HEK293T (cell line): ENCODE data around the gene BLVRB.
"Not testable (repeated sequence)": the region's sequence is repeated elsewhere in the genome, so short reads cannot be mapped to it uniquely, and the experiment has no call there.

ENCODE experiments used
- ARNT ChIP-seq: fragments of 450-650 bp; IDR thresholded peaks from 2 replicates; pipeline ENCODE4 v1.6.1; 2017; ENCODE audit warnings: mild to moderate bottlenecking
- BHLHE40 ChIP-seq: fragments of 450-650 bp; IDR thresholded peaks from 2 replicates; pipeline ENCODE4 v1.6.1; 2016; ENCODE audit warnings: mild to moderate bottlenecking, moderate library complexity, borderline replicate concordance
- CTBP1 ChIP-seq: fragments of 450-650 bp; IDR thresholded peaks from 2 replicates; pipeline ENCODE4 v1.6.1; 2016; ENCODE audit warnings: borderline replicate concordance
- ELF4 ChIP-seq: fragments of 450-650 bp; IDR thresholded peaks from 2 replicates; pipeline ENCODE4 v1.6.1; 2017; ENCODE audit warnings: antibody characterized with exemption
- FOXA1 ChIP-seq: fragments of 450-650 bp; IDR thresholded peaks from 2 replicates; pipeline ENCODE4 v1.6.1; 2016; ENCODE audit warnings: mild to moderate bottlenecking
- FOXK2 ChIP-seq: fragments of 450-650 bp; IDR thresholded peaks from 2 replicates; pipeline ENCODE4 v1.6.1; 2016; ENCODE audit warnings: mild to moderate bottlenecking
- FOXM1 ChIP-seq: fragments of 450-650 bp; IDR thresholded peaks from 2 replicates; pipeline ENCODE4 v1.6.1; 2017; ENCODE audit warnings: mild to moderate bottlenecking, borderline replicate concordance
- HDGF ChIP-seq: fragments of 450-650 bp; IDR thresholded peaks from 2 replicates; pipeline ENCODE4 v1.6.1; 2017; ENCODE audit warnings: antibody characterized with exemption, borderline replicate concordance
- LEF1 ChIP-seq: fragments of 450-650 bp; IDR thresholded peaks from 2 replicates; pipeline ENCODE4 v1.6.1; 2017; ENCODE audit warnings: mild to moderate bottlenecking, borderline replicate concordance
- NFRKB ChIP-seq: fragments of 450-650 bp; IDR thresholded peaks from 2 replicates; pipeline ENCODE4 v1.6.1; 2016; ENCODE audit warnings: mild to moderate bottlenecking, moderate library complexity
- SP1 ChIP-seq: fragments of 450-650 bp; IDR thresholded peaks from 2 replicates; pipeline ENCODE4 v1.6.1; 2017
- SUZ12 ChIP-seq: fragments of 450-650 bp; IDR thresholded peaks from 2 replicates; pipeline ENCODE4 v1.6.1; 2016; ENCODE audit warnings: mild to moderate bottlenecking
- TARDBP ChIP-seq: fragments of 450-650 bp; IDR thresholded peaks from 2 replicates; pipeline ENCODE4 v1.6.1; 2016

DNA sequence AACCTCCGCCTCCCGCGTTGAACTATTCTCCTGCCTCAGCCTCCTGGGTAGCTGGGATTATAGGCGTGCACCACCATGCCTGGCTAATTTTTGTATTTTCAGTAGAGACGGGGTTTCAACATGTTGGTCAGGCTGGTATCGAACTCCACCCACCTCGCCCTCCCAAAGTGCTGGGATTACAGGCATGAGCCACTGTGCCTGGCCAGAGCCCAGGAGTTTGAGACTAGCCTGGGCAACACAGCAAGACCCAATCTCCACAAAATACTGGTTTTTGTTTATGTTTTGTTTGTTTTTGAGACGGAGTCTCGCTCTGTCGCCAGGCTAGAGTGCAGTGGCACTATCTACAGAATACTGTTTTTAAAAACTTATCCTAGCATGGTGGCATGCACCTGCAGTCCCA is 35.3 kb downstream of the BLVRB start:
- TF ChIP-seq ELF4, BHLHE40, FOXK2, SP1, ARNT, FOXM1, TARDBP, LEF1, SUZ12, HDGF, FOXA1, NFRKB, CTBP1: not testable (repeated sequence)
